ENCODE results near the gene GDPD5.

GDPD5 gene

GRCh38 chr11:75516140-75516539, 9.6 kb downstream of the GDPD5 start:
- ATAC-seq (no peak), DNase-seq (no peak)

GRCh38 chr11:75514596-75514995, 11.1 kb downstream of the GDPD5 start:
- ATAC-seq: no peak
- DNase-seq: no peak

- ATAC-seq (no peak), DNase-seq (no peak)
Measured at GRCh38 chr11:75513250-75513649, 12.5 kb downstream of the GDPD5 start.

- ATAC-seq (no peak), DNase-seq (no peak)
Measured at GRCh38 chr11:75510723-75511019, 15.1 kb downstream of the GDPD5 start.

GRCh38 chr11:75510004-75510722, 15.6 kb downstream of the GDPD5 start:
- ATAC-seq: no peak
- no peak for DNase-seq

GRCh38 chr11:75509020-75509720, 16.6 kb downstream of the GDPD5 start:
- ATAC-seq (no peak), DNase-seq (no peak)

- peak; percentile 20 for DNase-seq
- ATAC-seq: peak; percentile 45
Measured at GRCh38 chr11:75508051-75508561, 17.6 kb downstream of the GDPD5 start.

- DNase-seq (no peak), ATAC-seq (no peak)
Measured at GRCh38 chr11:75507571-75507970, 18.2 kb downstream of the GDPD5 start.

- ATAC-seq (no peak), DNase-seq (no peak)
Measured at GRCh38 chr11:75506827-75507226, 18.9 kb downstream of the GDPD5 start.

GRCh38 chr11:75505916-75506692, 19.6 kb downstream of the GDPD5 start:
- DNase-seq (no peak), ATAC-seq (no peak)

DNA sequence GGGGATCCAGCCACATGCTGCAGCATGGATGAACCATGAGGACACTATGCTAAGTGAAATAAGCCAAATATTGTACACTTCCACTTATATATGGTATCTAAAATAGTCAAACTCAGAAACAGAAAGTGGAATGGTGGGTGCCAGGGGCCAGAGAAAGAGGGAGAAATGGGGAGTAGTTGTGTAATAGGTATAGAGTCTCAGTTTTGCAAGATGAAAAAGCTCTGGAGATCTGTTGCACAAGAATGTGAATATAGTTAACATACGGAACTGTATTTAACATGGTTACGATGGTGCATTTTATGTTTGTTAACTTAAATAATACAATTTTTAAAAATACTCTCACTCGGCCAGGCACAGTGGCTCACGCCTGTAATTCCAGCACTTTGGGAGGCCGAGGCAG, 21.2 kb downstream of the GDPD5 start:
- no peak for DNase-seq
- ATAC-seq: no peak

GRCh38 chr11:75503531-75504099, 22.1 kb downstream of the GDPD5 start:
- no peak for DNase-seq
- ATAC-seq: no peak

- ATAC-seq: no peak
- no peak for DNase-seq
Measured at GRCh38 chr11:75502138-75502537, 23.6 kb downstream of the GDPD5 start.

GRCh38 chr11:75500742-75501141, 25.0 kb downstream of the GDPD5 start:
- DNase-seq (no peak), ATAC-seq (no peak)

- no peak for ATAC-seq
- no peak for DNase-seq
Measured at GRCh38 chr11:75499423-75500190, 26.1 kb downstream of the GDPD5 start.

GRCh38 chr11:75498556-75499255, 27.0 kb downstream of the GDPD5 start:
- no peak for DNase-seq
- ATAC-seq: no peak

GRCh38 chr11:75497788-75498409, 27.8 kb downstream of the GDPD5 start:
- ATAC-seq: peak; percentile 25

DNA sequence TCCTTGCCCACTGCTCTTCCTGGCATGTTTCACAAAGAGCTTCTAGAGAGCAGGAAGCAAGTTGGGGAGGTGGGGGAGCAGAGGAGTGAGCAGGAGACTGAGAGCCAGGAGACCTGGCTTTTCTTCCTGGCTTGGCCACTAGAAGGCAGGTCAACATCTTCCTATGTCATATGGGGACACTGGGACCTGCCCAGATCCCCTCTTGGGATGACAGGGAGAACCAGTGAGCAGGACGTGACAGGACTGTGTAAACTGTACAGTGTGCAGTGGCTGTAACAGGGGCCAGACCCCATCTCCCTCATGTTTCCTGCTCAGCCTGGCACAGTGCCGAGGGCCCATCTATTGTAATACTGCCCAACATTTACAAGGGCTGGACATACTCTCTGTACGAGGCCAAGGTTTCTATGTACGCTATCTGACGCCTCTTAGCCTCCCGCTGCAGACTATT, 29.4 kb downstream of the GDPD5 start:
- no peak for DNase-seq
- no peak for ATAC-seq

More at GRCh38 chr11:75497788-75498409, 27.8 kb downstream of the GDPD5 start:
- DNase-seq: no peak

DNA sequence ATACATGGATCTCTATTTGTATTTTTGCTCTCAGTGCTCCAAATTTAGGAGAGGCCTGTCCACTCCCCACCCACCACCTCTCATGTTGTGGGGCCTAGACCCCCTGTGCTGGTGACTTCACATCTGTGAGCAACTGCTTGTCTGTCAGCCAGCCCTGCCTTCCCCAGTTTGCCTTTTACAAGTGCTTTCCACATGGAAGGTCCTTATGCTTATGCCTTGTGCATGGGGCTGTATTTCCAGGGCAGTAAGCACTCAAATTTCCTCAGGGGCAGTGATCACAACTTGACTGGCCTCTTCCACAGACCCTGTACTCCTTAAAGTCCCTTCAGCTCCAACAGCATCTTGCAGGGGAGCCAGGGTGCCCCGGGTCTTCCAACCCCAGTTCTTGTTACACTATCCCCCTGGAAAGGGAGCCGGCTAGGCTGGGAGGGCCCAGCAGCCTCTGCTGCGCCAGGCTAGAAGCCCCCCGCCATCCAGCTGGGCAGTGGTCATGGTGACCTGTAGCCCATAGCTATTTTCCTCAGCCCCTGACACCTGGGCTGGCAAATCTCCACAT, 29.9 kb downstream of the GDPD5 start:
- no peak for DNase-seq
- no peak for ATAC-seq

GRCh38 chr11:75493626-75494025, 32.1 kb downstream of the GDPD5 start:
- DNase-seq: no peak
- ATAC-seq: no peak

All from stimulated activated naive CD8-positive, alpha-beta T cell treated with anti-CD3 and anti-CD28 coated beads, Interleukin-15, Interleukin-2, amounts not matched to agents 100 U/mL and 50 U/mL, for 24 hours (primary cell).